ENCODE data around the gene FYB1.

Gene FYB1

DNA sequence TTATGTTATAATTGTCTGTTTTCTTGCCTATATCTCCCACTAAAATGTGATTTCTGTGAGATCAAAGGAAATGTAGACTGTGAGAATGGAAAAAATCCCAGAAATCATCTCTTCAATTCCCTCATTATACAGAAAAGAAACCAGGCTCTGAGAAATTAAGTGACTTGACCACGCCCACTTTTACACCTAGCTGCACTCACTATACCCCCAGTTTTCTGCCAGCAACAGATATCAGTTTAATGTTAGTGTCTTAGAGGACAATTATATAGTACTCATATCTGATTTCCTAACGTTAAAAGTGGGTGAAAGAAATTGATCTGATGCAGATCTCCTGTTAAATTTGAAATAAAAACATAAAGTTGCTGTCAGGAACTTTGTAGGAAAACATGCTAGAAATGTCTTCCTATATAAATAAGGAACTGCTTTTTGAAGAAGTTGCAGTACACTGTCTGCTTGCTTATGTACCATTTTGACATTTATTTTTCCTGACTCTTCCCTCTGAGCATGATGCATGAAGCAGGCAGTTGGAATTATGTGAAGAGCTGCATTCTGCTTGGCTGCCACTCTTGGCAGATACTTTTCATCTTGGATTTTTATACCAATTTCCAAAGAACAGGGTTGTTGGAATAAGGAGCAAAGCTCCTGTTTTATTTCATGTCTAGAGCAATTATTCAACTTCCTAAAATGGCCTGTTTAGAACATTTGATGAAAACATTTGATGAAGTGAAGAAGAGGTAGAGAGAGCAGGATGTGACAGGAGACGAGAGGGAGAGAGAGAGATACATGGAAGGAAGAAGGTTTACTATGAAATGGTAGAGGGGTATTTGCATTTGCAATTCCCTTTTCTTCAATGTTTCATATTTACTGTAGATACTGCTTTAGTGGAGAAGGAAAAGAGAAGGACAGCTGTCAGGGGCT is 87.9 kb downstream of the FYB1 start:
- DNase-seq (ENCODE audit: low read depth in 3 of 3, low spot score in 1 of 3), result no peak

- DNase-seq (ENCODE audit: low read depth in 3 of 3, low spot score in 1 of 3), result no peak
Measured at GRCh38 chr5:39130716-39131115, 88.6 kb downstream of the FYB1 start.

- DNase-seq (ENCODE audit: low read depth in 3 of 3, low spot score in 1 of 3), result no peak
Measured at GRCh38 chr5:39121922-39122321, 97.4 kb downstream of the FYB1 start.

DNA sequence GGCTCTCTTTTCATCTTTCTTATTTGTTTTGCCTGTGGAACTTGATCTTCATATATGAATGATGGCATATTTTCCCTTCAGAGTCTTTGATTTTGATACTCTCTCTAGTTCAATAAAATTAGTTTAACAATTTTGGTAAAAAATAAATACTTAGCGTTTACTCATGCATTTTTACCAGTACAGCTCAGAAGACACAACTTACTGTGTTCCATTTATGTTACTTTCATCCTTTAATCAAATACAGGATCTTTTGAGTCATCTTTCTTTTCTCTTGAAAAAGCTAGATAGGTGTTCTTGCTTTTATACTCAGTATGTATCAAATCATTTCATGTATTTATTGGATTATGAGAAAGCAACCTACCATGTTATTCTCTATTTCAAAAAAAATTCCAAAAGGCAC is 98.0 kb downstream of the FYB1 start:
- no peak for DNase-seq (ENCODE audit: low read depth in 3 of 3, low spot score in 1 of 3)

GRCh38 chr5:39120052-39120420 is 99.3 kb downstream of the FYB1 start:
- DNase-seq (ENCODE audit: low read depth in 3 of 3, low spot score in 1 of 3), result no peak

- DNase-seq (ENCODE audit: low read depth in 3 of 3, low spot score in 1 of 3), result no peak
Measured at GRCh38 chr5:39119404-39120051, 99.8 kb downstream of the FYB1 start.

GRCh38 chr5:39118638-39119037 is 100.7 kb downstream of the FYB1 start:
- no peak for DNase-seq (ENCODE audit: low read depth in 3 of 3, low spot score in 1 of 3)

DNA sequence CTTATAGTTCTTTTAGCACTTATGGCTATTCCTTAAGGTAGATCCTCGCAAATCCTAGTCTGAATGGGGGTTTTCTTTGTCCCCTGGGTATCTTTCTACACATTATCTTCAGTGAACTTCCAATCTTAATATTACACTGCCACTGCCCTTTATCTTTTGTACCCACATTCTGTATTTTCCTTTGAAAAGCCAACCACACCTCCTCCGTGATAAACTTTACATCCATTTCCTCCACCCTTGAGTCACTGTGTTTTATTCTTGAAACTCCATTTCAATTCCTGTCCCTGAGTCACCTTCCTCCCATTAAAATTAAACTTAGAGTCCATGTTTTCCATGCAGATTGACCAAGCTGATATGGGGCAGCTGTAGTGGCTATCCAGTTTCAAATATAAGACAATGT is 102.0 kb downstream of the FYB1 start:
- DNase-seq (ENCODE audit: low read depth in 3 of 3, low spot score in 1 of 3), result no peak

DNA sequence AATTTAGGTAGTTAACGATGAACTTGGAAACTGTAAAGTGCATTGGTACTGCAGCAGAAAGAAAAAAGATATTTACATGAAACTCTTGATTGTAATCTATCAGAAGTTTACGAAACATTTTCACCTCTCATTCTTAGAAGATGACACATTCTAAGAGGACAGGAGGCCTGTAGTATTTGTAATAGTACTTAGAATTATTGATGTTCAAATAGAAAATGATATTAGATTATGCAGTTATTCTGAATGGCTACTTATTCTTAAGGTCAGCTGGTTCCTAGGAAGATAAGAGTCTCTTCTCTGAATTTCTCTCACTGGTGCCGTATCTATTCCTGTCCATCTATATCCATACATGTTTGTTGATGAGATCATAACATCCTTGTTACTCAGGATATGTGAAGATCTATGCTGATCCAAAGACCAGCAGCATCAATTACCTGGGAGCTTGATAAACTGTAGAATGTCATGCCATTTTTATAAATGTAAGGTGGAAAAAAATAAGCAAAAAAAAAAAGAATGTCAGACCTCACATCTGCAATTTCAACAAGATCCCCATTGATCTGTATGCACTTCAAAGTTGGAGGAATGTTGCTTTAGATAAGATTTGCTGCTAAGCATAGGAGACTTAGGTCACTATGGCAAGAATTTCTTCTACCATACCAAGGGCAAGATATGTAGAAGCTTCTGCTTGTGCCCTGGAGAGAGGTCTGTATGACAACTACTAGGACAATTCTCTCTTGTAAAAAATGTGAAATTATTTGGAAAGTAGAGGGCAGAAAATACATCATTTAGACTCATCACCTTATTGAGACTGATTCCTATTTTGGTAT is 102.8 kb downstream of the FYB1 start:
- no peak for DNase-seq (ENCODE audit: low read depth in 3 of 3, low spot score in 1 of 3)

GRCh38 chr5:39115644-39116343 is 103.6 kb downstream of the FYB1 start:
- DNase-seq (ENCODE audit: low read depth in 3 of 3, low spot score in 1 of 3), result no peak

GRCh38 chr5:39114155-39114554 is 105.2 kb downstream of the FYB1 start:
- no peak for DNase-seq (ENCODE audit: low read depth in 3 of 3, low spot score in 1 of 3)

GRCh38 chr5:39113354-39113953 is 105.9 kb downstream of the FYB1 start:
- no peak for DNase-seq (ENCODE audit: low read depth in 3 of 3, low spot score in 1 of 3)

DNA sequence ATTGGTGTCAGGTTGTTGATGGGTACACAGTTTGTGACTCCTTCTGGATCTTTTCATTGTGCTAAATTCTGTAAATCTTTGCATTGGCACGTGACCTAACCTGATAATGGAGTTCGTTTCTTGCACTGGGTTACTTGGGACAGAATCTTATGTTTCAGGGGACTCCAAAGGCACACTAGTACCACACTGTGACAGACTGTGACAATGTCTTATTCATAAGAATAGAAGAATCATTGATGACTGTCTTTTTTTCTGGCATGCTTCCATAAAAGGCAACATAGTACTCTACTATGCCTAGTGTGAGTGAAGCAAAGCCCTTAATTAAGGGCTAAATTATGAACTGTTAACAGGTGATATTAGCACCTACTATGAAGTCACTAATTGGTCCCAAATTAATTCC is 109.8 kb downstream of the FYB1 start:
- DNase-seq (ENCODE audit: low read depth in 3 of 3, low spot score in 1 of 3), result no peak

GRCh38 chr5:39108987-39109386 is 110.4 kb downstream of the FYB1 start:
- DNase-seq (ENCODE audit: low read depth in 3 of 3, low spot score in 1 of 3), result no peak

DNA sequence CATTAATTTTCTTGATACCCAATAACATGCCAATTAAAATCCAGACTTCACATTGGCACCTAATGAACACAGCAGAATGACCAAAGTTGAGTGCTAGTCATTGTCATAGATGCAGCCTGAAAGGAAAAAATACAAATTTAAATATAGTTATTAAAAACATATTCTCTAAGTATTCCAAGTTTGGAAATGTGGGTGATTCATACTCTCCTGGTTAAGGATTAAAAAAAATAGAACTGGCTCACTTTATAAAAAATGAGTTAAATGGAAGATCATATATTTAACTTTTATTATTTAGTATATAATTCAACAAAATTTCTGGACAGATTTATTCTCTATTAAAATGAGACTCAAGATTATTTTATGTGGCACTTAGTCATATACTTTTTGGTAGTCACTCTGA is 112.0 kb downstream of the FYB1 start:
- no peak for DNase-seq (ENCODE audit: low read depth in 3 of 3, low spot score in 1 of 3)

DNA sequence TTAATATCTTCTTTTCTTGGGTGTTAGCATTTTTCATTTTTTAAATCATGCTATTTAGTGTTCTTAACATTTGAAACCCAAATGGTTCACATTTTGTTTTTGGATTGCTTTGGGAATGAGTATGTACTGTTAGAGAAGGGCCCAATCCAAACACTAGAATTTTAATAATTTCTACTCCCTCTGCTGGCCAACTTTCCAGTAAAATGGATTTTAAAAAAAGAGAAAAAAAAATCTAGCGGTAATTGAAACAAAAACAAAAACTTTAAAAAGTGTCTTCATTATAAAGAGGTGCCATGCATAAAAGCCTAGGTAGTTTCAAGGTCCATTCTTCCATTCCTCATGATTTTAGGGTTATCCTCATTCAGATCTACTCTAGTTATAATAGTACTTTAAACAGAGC is 113.0 kb downstream of the FYB1 start:
- DNase-seq (ENCODE audit: low read depth in 3 of 3, low spot score in 1 of 3), result no peak

GRCh38 chr5:39104221-39104620 is 115.1 kb downstream of the FYB1 start:
- no peak for DNase-seq (ENCODE audit: low read depth in 3 of 3, low spot score in 1 of 3)

DNA sequence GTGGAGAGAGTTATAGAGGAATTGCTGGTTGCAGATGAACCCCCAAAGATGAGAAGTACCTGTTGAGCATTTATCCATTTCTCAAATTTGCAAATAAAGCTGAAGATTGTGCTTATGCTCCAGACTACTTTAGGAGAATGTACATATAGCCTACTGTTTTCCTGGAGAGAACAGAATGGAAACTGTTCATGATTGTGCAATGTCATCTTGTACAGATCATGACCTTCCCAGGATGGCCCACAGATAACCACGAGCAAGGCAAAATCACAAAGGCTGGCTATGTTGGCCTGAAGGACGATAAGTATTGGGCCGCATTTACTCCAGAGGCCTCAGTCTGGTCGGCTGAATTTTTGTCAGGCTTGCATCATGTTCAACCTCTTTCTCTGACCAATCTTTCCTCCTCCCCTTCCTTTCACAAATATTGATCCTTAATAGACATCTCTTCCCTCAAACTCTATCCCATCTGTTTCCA is 116.6 kb downstream of the FYB1 start:
- DNase-seq (ENCODE audit: low read depth in 3 of 3, low spot score in 1 of 3), result no peak

DNA sequence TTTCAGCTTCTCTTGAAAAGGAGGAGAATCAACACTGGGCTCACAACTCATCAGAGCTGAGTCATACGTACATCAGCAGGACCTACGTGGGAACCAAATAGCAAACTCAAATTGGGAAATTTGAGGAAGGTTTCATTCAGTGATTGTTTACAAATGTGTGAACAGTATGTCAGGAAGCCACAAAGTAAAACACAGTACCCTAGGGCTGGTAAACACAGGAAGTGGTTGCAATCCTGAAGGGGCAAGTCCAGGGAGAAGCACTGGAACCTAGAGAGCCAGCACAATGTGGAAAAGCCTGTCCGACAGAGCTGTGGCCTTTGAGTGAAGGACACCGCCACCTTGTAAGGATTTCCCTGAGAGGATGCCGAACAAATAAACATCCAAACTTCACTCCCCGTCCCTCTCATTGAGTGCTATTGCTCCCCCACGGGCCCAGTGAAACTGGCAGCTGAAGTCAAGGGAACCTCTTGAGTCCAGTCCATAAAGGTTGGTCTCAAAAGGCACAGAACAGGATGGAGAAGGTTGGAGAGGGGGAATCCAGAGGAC is 118.4 kb downstream of the FYB1 start:
- DNase-seq (ENCODE audit: low read depth in 3 of 3, low spot score in 1 of 3), result no peak

DNA sequence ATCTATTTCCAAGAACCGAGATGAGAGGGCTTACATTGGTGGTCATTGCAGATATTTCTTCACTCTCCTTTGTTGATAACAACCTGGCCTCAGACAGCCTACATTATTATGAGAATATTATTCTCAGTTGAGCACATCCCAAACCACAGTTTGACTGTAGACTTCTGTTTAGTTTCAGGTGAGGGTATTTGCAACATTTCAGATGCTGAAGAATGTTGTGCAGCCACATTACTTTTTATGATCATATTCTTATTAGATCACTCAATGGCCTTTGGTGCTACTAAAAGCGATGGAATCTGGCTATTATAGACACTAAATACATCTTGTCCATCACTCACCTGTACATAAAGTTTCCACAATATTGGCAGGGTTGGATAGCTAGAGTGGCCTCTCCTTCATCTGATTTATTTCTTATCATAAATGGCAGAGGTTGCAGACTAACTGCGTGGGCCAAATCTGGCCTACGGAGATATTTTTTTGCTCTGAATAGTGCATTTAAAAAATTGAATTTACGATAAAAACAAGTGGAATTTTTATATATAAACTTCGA is 119.0 kb downstream of the FYB1 start:
- no peak for DNase-seq (ENCODE audit: low read depth in 3 of 3, low spot score in 1 of 3)

All from stimulated activated CD4-positive, alpha-beta T cell treated with anti-CD3 and anti-CD28 coated beads, TNF-alpha, amount 100 ng/mL, for 1 hour (primary cell).